Endodermal cell (in vitro differentiated cells): ENCODE measurements around the gene WWP2. TPM values are rescaled to one million over a fixed set of nuclear protein-coding genes. Genes with fewer than 3 reads are reported as not detected.
"Not testable (repeated sequence)": the region's sequence is repeated elsewhere in the genome, so short reads cannot be mapped to it uniquely, and the experiment has no call there.

Experiments
- DNase-seq: peaks from one replicate; pipeline ENCODE4 v3.0.0-alpha.2; 2017
- H3K27ac ChIP-seq: 2 replicates; pipeline ENCODE4 v1.5.1; 2013; ENCODE audit warnings: mild to moderate bottlenecking, low read depth, low read length, moderate library complexity
- H3K27me3 ChIP-seq: 2 replicates; pipeline ENCODE4 v1.6.1; 2013; ENCODE audit warnings: mild to moderate bottlenecking, low read length, moderate library complexity; ENCODE audit not compliant: insufficient read depth, control insufficient read depth, poor library complexity, severe bottlenecking
- H3K36me3 ChIP-seq: 2 replicates; pipeline ENCODE4 v1.7.0; 2013; ENCODE audit warnings: mild to moderate bottlenecking, low read length, moderate library complexity; ENCODE audit not compliant: control insufficient read depth, insufficient read depth
- H3K4me1 ChIP-seq: one replicate; pipeline ENCODE4 v1.7.0; 2013; ENCODE audit warnings: low read length; ENCODE audit not compliant: control insufficient read depth, insufficient read depth
- H3K4me3 ChIP-seq: 2 replicates; pipeline ENCODE4 v1.5.1; 2013; ENCODE audit warnings: mild to moderate bottlenecking, low read length, moderate library complexity
- H3K9ac ChIP-seq: 2 replicates; pipeline ENCODE4 v1.6.1; 2013; ENCODE audit warnings: mild to moderate bottlenecking, low read length, moderate library complexity; ENCODE audit not compliant: poor library complexity, severe bottlenecking; ENCODE audit errors: extremely low read depth
- H3K9me3 ChIP-seq: 2 replicates; pipeline ENCODE4 v1.6.1; 2013; ENCODE audit warnings: mild to moderate bottlenecking, low read length, moderate library complexity; ENCODE audit not compliant: control insufficient read depth
- H3K27ac Mint-ChIP-seq: 2 replicates; pipeline ENCODE4 v1.8.0; 2020; ENCODE audit warnings: mixed read lengths
- H3K27me3 Mint-ChIP-seq: 2 replicates; pipeline ENCODE4 v1.8.0; 2021; ENCODE audit warnings: mild to moderate bottlenecking, mixed read lengths; ENCODE audit not compliant: insufficient read depth
- H3K36me3 Mint-ChIP-seq: 2 replicates; pipeline ENCODE4 v1.8.0; 2020; ENCODE audit warnings: low read depth, mixed read lengths
- H3K4me1 Mint-ChIP-seq: 2 replicates; pipeline ENCODE4 v1.8.0; 2020; ENCODE audit warnings: mixed read lengths
- H3K4me3 Mint-ChIP-seq: 2 replicates; pipeline ENCODE4 v1.8.0; 2020; ENCODE audit warnings: mild to moderate bottlenecking, moderate library complexity, mixed read lengths
- H3K9me3 Mint-ChIP-seq: 2 replicates; pipeline ENCODE4 v1.8.0; 2020; ENCODE audit warnings: mild to moderate bottlenecking, mixed read lengths
- CTCF ChIP-seq: fragments of 200-600 bp; sonication (generic); conservative IDR thresholded peaks from 2 replicates; pipeline ENCODE4 v1.5.0; 2021; ENCODE audit warnings: antibody characterized with exemption, mild to moderate bottlenecking
- WGBS, 2 experiments: methylation state at CpG; one replicate each; pipeline versions ENCODE4 v1.1.5 to v1.1.7; 2013; ENCODE audit warnings: missing lambda C conversion rate in 2 of 2, mixed read lengths in 1 of 2; ENCODE audit not compliant: insufficient coverage in 1 of 2, insufficient read length in 1 of 2; 5-methylcytosine and 5-hydroxymethylcytosine counted together
- total RNA-seq, 2 donors: library from RNA; stranded (reverse); fragmentation: NEBNext Ultra II Directional in 1 of 2; extraction: Animal tissue kit (Norgen Biotek cat#: 25700) in 1 of 2; gene quantifications; 2 replicates in 1 of 2; 3 replicates in 1 of 2; pipeline ENCODE4 v1.2.1, GENCODE V29; 2021

Gene WWP2
- total RNA-seq, 2 donors from 2014 or later: 42.3 to 50.0 TPM

DNA sequence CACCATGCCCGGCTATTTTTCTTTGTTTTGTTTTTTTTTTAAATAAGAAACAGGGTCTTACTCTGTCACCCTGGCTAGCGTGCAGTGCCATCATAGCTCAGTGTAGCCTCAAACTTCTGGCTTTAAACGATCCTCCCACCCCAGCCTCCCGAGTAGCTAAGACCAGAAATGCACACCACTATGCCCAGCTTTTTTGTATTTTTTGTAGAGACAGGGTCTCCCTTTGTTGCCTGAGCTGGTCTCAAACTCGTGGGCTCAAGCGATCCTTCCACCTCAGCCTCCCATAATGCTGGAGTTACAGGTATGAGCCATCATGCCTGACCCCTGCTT lies 59.7 kb downstream of the WWP2 start:
- no peak overlapping the region for H3K9ac ChIP-seq
- WGBS, 2 experiments: 94 to 97% methylated on average over 6 of the region's 6 CpGs
- Mint-ChIP-seq H3K27ac (peak overlapping the region; percentile 11), H3K36me3 (peaks cover 21% of the 10 kb centered on the region), H3K4me3 (no peak overlapping the region), H3K9me3 (peaks cover 4% of the 10 kb centered on the region), H3K27me3 (no peaks in the 10 kb centered on the region), H3K4me1 (no peaks in the 10 kb centered on the region)
- TF ChIP-seq CTCF: no peak
- no peak overlapping the region for H3K27ac ChIP-seq
- no peak for DNase-seq
- peaks cover 5% of the 10 kb centered on the region for H3K36me3 ChIP-seq
- no peaks in the 10 kb centered on the region for H3K9me3 ChIP-seq
- no peaks in the 10 kb centered on the region for H3K4me1 ChIP-seq
- no peaks in the 10 kb centered on the region for H3K27me3 ChIP-seq
- H3K4me3 ChIP-seq: no peak overlapping the region

- no peaks in the 10 kb centered on the region for H3K27me3 ChIP-seq
- peaks cover 17% of the 10 kb centered on the region for H3K36me3 Mint-ChIP-seq
- no peak for DNase-seq
- TF ChIP-seq CTCF: no peak
- peaks cover 3% of the 10 kb centered on the region for H3K9me3 Mint-ChIP-seq
- H3K36me3 ChIP-seq: no peaks in the 10 kb centered on the region
- no peaks in the 10 kb centered on the region for H3K4me1 ChIP-seq
- WGBS, 2 experiments: 92 to 99% methylated on average over 10 to 11 of the region's 11 CpGs
- H3K27ac ChIP-seq: no peak overlapping the region
- no peak overlapping the region for H3K4me3 Mint-ChIP-seq
- H3K27me3 Mint-ChIP-seq: no peaks in the 10 kb centered on the region
- no peak overlapping the region for H3K9ac ChIP-seq
- H3K27ac Mint-ChIP-seq: peak overlapping the region; percentile 11
- no peak overlapping the region for H3K4me3 ChIP-seq
- no peaks in the 10 kb centered on the region for H3K4me1 Mint-ChIP-seq
- H3K9me3 ChIP-seq: no peaks in the 10 kb centered on the region
These were observed 60.2 kb downstream of the WWP2 start for GRCh38 chr16:69822174-69822935.

GRCh38 chr16:69823831-69824563 lies 61.9 kb downstream of the WWP2 start:
- H3K4me3 Mint-ChIP-seq: no peak overlapping the region
- H3K9me3 Mint-ChIP-seq: no peaks in the 10 kb centered on the region
- TF ChIP-seq CTCF: no peak
- H3K27ac ChIP-seq: no peak overlapping the region
- no peak for DNase-seq
- no peaks in the 10 kb centered on the region for H3K27me3 ChIP-seq
- WGBS, 2 experiments: 95 to 98% methylated on average over 8 to 10 of the region's 10 CpGs
- H3K9ac ChIP-seq: no peak overlapping the region
- no peak overlapping the region for H3K4me3 ChIP-seq
- no peak overlapping the region for H3K27ac Mint-ChIP-seq
- no peaks in the 10 kb centered on the region for H3K4me1 ChIP-seq
- no peaks in the 10 kb centered on the region for H3K27me3 Mint-ChIP-seq
- H3K4me1 Mint-ChIP-seq: no peaks in the 10 kb centered on the region
- no peaks in the 10 kb centered on the region for H3K36me3 ChIP-seq
- no peaks in the 10 kb centered on the region for H3K9me3 ChIP-seq
- peaks cover 18% of the 10 kb centered on the region for H3K36me3 Mint-ChIP-seq

DNA sequence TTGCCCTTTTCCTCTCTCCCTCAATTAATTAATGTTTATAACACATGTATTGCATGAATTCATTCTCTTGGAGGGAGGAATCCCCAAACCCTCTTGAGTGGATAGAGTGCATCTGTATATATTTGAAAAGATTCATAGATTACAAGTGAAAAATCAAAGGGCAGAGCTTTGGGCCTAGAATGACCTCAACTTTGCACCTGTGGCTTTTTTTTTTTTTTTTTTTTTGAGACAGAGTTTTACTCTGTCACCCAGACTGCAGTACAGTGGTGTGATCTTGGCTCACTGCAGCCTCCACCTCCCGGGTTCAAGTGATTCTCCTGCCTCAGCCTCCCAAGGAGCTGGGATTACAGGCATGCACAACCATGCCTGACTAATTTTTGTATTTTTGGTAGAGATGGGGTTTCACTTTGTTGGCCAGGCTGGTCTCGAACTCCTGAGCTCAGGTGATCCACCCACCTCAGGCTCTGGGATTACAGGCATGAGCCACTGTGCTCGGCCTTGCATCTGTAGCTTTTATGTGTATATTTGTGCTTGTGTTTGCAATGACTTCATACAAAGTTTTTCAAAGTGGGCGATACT lies 62.5 kb downstream of the WWP2 start:
- H3K27ac Mint-ChIP-seq, H3K9me3 ChIP-seq, H3K27me3 Mint-ChIP-seq, DNase-seq, H3K9ac ChIP-seq, H3K4me1 ChIP-seq, H3K36me3 ChIP-seq, H3K27me3 ChIP-seq, H3K9me3 Mint-ChIP-seq, H3K4me1 Mint-ChIP-seq, H3K4me3 ChIP-seq, H3K27ac ChIP-seq, H3K4me3 Mint-ChIP-seq: not testable (repeated sequence)
- peaks cover 19% of the 10 kb centered on the region for H3K36me3 Mint-ChIP-seq
- 96 to 100% methylated on average over 1 to 4 of the region's 4 CpGs for WGBS, 2 experiments
